GM21529 (cell line): ENCODE results near the gene ZGLP1.

Experiments used
- ATAC-seq: cut with Tn5 transposase; IDR thresholded peaks from one replicate; pipeline ENCODE4 v1.9.1; 2021; ENCODE audit not compliant: unreplicated experiment

ZGLP1 gene

DNA sequence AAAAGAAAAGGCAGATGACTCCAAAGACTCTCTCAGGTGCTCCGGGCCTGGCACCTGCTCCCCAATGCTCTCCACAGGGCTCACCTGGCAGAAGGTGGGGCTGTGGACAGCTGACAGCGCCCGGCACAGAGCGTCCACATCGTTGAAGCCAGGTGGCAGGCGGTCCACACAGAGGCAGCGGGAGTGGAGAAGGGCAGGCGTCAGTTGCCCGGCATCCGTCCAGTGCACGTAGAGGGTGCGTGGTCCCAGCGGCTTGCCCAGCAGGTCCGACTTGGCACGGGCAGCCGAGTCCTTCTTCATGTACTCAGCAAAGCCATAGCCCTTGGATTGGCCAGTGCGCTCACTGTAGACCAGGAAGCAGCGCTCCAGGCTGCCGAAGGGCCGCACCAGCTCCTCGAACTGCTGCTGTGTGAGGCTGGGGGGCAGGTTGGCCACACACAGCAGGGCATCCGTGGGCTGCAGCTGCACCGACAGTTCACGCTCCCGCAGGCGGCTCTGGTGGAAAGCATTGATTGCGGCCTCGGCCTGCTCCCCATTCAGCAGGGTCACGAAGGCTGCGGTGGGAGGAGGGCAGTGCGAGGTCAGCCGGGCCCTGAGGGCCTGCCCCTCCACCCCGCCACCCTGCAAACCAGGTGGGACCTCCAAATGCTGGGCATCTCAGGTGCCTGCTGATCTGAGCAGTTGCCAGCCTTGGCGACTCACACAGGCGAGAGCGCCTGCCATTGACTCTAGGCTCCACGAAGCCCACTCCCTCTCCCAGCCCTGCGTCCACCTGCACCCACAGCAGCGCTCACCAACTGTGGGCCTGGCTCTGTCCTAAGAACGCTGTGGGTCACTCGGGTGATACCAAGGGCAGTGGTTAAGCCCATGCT lies 19.2 kb upstream of the ZGLP1 start:
- no peak for ATAC-seq

GRCh38 chr19:10327793-10328192 lies 18.2 kb upstream of the ZGLP1 start:
- ATAC-seq = no peak

DNA sequence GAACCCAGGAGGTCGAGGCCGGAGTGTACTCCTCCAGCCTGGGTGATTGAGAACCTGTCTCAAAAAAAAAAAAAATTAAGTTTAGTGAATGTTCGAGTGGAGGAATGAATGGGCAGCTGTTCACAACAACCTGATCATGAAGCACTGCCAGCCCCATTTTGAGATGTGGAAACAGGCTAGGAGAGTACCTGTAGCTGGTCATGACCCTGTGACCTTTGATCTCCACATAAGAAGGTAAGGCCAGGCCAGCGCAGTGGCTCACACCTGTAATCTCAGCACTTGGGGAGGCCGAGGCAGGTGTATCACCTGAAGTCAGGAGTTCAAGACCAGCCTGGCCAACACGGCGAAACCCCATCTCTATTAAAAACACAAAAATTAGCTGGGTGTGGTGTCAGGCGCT lies 16.1 kb upstream of the ZGLP1 start:
- ATAC-seq = no peak

DNA sequence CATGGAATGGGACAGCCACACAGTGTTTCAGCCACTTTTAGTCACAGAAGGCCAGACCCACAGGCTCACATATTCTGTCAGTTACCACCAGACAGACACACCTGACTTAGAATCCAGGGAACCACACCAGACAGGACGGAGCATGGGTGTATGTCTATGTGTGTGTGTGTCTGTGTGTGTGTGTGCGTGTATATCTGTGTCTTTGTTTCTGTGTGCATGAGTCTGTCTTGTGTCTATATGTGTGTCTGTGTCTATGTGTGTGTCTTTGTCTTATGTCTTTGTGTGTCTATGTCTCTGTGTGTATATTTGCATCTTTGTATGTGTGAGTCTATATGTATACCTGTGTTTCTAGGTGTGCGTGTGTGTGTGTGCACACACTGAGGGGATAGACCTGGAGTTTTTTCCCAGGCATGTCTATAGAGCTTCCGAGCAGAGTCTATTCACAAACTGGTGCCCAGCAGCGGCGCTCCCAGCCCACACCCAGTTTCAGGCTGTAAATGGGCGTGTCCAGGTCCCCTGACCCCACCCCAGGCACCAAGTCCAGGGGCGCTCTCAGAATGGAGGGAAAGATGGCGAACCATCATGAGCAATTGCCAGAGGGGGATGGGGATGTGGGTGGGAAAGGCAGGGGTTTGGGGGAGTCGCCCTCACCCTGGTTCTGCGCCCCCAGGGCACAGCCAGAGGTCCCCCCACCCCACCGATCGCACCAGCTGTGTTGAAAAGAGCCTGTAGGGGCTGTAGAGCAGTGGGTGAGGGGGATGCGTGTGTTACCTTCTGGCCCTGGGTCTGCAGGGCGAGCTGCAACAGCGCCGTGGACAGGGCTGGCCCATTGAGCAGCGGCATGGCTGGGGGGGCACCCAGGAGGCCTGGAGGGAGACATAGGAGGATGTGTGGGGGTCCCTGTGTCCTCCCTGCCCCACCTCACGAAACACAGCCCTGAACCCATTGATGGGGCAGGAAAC lies 12.5 kb upstream of the ZGLP1 start:
- ATAC-seq = no peak

- ATAC-seq = no peak
Observed at GRCh38 chr19:10321417-10321797, 11.8 kb upstream of the ZGLP1 start.

GRCh38 chr19:10320602-10321416 lies 11.2 kb upstream of the ZGLP1 start:
- no peak for ATAC-seq

DNA sequence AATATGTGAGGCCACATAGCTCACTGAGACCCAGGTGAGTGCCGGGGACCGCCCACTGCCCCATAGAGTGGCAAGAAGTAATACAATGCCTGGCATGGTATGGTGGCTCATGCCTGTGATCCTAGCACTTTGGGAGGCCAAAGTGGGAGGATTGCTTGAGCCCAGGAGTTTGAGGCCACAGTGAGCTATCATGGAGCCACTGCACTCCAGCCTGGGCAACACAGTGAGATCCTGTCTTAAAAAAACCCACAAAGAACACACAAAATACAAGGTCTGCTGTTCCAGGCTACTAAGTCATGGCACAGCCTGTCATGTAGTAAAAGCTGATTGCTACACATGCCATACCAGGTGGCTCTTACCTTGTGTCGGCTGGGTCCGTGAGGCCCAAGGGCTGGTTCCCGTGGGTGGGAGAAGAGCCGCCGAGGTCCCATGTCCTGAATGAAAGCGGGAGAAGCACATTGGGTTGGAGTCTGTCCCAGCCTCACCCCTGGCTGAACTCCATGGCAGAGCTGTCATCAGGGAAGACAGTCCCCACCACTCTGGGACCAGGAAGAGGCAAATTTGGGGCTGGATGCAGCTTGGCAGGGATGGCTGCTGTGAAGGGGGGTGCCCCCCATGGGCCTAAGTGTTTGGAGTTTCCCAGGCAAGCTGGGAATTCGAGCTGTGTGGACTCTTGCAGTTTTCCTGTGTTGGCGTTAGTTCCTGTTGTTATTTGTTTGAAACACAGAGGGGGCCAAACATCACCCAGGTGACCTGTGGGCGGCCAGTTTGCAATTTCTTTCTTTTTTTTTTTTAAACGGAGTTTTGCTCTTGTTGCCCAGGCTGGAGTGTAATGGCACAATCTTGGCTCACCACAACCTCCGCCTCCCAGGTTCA lies 9.4 kb upstream of the ZGLP1 start:
- no peak for ATAC-seq

DNA sequence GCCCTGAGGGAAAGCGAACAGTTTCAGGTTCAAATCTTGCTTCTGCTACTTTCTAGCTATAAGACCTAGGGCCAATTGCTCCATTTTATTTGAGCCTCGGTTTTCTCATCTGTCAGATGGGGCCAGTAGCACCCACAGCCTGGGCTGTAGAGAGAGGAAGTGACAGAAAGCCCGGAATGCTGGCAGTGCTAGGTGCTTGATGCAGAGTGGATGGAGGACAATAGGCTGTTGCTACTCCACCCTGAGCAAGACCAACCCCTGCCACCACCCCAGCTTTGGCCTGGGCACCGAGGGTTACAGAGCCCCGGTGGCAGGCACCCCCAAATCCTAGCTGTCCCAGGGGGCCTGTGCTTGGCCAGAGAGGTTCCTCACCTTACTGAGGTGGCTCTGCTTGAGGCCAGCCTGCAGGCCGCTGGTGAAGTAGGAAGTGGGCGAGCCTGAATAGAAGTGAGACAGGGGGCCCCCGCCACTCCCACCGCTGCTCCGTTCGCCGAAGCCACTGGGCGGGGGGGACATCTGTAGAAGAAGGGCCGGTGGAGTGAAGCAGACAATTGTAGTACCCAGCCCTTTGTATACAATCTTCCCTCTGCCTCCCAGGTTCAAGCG lies 8.3 kb upstream of the ZGLP1 start:
- ATAC-seq = no peak

GRCh38 chr19:10317045-10317856 lies 7.6 kb upstream of the ZGLP1 start:
- ATAC-seq = no peak

GRCh38 chr19:10316229-10317044 lies 6.8 kb upstream of the ZGLP1 start:
- no peak for ATAC-seq

DNA sequence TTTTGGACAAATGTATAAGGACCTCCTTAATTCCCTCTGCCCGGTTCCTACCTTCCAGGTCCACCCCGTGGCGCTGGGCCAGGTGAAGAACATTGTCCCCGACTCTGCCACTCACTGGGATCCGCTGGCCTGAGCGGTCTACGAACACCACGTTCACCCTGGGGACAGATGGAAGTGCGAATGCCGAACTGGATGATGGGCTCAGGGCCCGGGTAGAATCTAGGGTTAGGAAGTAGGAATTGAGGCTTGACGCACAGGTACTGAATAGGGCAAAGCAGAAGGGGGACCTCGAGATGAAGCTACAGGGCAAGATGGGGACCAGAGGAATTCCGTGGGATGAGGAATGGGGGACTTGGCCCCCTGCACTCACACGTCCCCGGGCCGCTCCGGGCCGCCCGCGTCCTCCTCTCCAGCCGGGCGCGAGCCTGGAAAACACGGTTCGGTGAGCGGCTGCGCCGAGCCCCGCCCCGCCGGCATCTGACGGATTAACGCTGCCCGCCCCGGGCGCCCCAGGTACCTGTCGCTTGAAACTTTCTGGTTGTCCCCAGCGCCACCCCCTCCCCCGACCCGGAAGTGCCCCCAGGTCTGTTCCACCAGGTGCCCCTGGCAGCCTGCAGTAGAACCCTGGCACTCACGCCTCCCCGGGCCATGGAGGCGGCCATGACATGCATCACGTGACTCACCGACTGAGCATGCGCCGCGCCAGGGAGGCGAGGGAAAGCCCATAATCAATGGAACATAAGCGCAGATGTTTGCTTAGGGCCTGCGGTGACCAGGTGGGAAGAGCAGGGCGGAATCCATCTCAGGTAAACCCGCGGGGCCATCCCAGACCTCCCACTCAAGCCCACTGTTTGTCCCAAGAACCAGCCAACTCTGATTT lies 6.0 kb upstream of the ZGLP1 start, which contains the start of gene FDX2:
Gene FDX2, minus strand, starts transcription at position 681 of the 880 bp plus-strand sequence. Its CDS starts 19 bp downstream, at position 662.
- no peak for ATAC-seq

DNA sequence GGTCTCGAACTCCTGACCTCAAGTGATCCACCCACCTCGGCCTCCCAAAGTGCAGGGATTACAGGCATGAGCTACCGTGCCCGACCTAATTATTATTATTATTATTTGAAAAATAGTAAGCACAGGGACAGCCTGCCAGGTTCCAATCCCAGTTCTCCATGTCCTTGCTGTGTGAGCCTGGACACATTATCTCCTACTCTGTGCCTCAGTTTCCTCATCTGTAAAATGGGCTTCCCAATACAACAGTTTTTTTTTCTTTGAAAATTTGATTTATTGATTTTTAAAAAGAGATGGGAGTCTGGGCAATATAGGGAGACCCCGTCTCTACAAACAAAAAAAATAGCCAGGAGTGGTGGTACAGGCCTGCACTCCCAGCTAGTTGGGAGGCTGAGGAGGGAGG lies 3.3 kb downstream of the ZGLP1 start:
- no peak for ATAC-seq

GRCh38 chr19:10305139-10305806 lies 4.3 kb downstream of the ZGLP1 start:
- ATAC-seq = no peak

DNA sequence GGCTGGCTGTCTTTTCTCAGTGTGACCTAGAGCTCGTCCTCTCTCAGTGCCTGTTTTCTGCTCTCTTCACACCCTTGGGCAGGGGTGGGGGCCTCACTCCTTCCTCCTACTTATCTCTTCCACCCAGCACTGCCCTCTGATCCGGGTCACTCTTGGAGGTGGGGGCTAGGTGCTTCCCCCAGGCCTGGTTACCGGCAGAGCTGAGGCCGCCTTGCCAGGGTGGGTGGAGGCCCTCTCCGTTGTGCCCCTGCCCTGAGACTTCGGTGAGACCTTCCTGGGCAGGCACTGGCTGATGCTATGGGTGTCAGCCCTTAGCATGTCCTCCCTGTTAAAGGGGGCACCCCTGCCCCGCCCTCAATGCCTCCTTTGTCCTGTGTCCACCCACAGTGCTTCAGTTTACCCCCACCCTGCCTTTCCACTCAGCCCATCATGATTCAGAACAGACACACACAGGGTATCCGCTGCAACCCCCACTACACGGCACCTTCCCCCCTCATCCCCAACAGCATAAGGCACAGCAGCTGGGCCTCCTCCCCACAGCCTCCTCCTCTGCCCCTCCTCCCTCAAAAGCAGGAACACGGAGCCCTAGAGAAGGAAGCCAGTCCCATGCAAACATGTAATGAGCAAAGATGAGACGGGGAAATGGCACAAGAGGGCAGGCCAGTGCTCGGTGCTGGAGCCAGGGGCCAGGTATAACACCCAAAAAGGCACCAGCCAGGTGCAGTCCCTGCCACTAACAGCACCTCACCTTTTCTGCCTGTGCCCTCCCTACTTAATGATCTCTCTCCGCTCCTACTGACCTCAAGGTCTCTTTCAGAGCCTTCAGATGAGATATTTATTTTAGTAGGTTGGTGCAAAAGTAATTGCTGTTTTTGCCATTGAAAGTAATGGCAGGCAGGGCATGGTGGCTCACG lies 9.8 kb downstream of the ZGLP1 start:
- no peak for ATAC-seq

GRCh38 chr19:10295847-10296591 lies 13.6 kb downstream of the ZGLP1 start:
- no peak for ATAC-seq
